ENCODE data around the gene FAM162A. TPM values are rescaled to one million over a fixed set of nuclear protein-coding genes. Genes with fewer than 3 reads are reported as not detected.
A peak's percentile ranks its signal among the peaks of the same experiment; 100 is the strongest.

Gene FAM162A
- total RNA-seq (2014; rRNA removed; shearing (Covaris generic)) = 78.9 and 81.1 TPM in 2 replicates
- polyA plus RNA-seq (2015; cell fraction: cytosol; rRNA removed) = 85.7 and 86.5 TPM in 2 replicates
- 42.7 and 47.0 TPM in 2 replicates for polyA plus RNA-seq (2015; cell fraction: nucleus; rRNA removed)

GRCh38 chr3:122383771-122384697 is at the start of gene FAM162A:
Gene FAM162A (plus strand): TSS chr3:122384182. CDS start chr3:122384266, 84 bp downstream.
- DNase-seq (ENCODE audit: low read depth) = peak; percentile 95

- no peak for DNase-seq (ENCODE audit: low read depth)
These were observed 41.2 kb upstream of the FAM162A start for GRCh38 chr3:122342803-122343202.

- peak; percentile 66 for DNase-seq (ENCODE audit: low read depth)
These were observed 40.3 kb upstream of the FAM162A start for GRCh38 chr3:122343654-122344053.

GRCh38 chr3:122349171-122349570 is 34.8 kb upstream of the FAM162A start:
- no peak for DNase-seq (ENCODE audit: low read depth)

- DNase-seq (ENCODE audit: low read depth) = no peak
These were observed 33.1 kb upstream of the FAM162A start for GRCh38 chr3:122350814-122351418.

- DNase-seq (ENCODE audit: low read depth) = no peak
These were observed 32.4 kb upstream of the FAM162A start for GRCh38 chr3:122351612-122352011.

- DNase-seq (ENCODE audit: low read depth) = no peak
These were observed 30.8 kb upstream of the FAM162A start for GRCh38 chr3:122353215-122353614.

- no peak for DNase-seq (ENCODE audit: low read depth)
These were observed 30.0 kb upstream of the FAM162A start for GRCh38 chr3:122353893-122354401.

- DNase-seq (ENCODE audit: low read depth) = no peak
These were observed 28.4 kb upstream of the FAM162A start for GRCh38 chr3:122355612-122356011.

GRCh38 chr3:122356402-122356801 is 27.6 kb upstream of the FAM162A start:
- DNase-seq (ENCODE audit: low read depth) = peak; percentile 47

- no peak for DNase-seq (ENCODE audit: low read depth)
These were observed 25.9 kb upstream of the FAM162A start for GRCh38 chr3:122357828-122358702.

GRCh38 chr3:122358703-122359032 is 25.3 kb upstream of the FAM162A start:
- no peak for DNase-seq (ENCODE audit: low read depth)

- no peak for DNase-seq (ENCODE audit: low read depth)
These were observed 22.0 kb upstream of the FAM162A start for GRCh38 chr3:122362026-122362425.

- no peak for DNase-seq (ENCODE audit: low read depth)
These were observed 19.5 kb upstream of the FAM162A start for GRCh38 chr3:122364490-122364889.

- no peak for DNase-seq (ENCODE audit: low read depth)
These were observed 18.9 kb upstream of the FAM162A start for GRCh38 chr3:122365073-122365472.

- DNase-seq (ENCODE audit: low read depth) = peak; percentile 76
These were observed 18.2 kb upstream of the FAM162A start for GRCh38 chr3:122365582-122366378.

GRCh38 chr3:122366379-122366749 is 17.6 kb upstream of the FAM162A start:
- no peak for DNase-seq (ENCODE audit: low read depth)

GRCh38 chr3:122374034-122374433 is 9.9 kb upstream of the FAM162A start:
- no peak for DNase-seq (ENCODE audit: low read depth)

- no peak for DNase-seq (ENCODE audit: low read depth)
These were observed 6.0 kb upstream of the FAM162A start for GRCh38 chr3:122377975-122378374.

GRCh38 chr3:122382888-122383666 is 905 bp upstream of the FAM162A start, which contains the start of gene MIX23:
Gene MIX23 (minus strand): TSS chr3:122383231. CDS start chr3:122383224, 7 bp downstream.
- peak; percentile 89 for DNase-seq (ENCODE audit: low read depth)
